Retinal pigment epithelial cell (primary cell): ENCODE results near the gene TIMM50.

Experiments used
- DNase-seq: peaks from one replicate; pipeline ENCODE4 v3.0.0-alpha.2; 2010; ENCODE audit warnings: low read depth
- H3K4me3 ChIP-seq: 2 replicates; pipeline ENCODE4 v1.5.1; 2011; ENCODE audit warnings: mild to moderate bottlenecking, low read length, control low read depth, moderate library complexity
- TF ChIP-seq, protein P1 (sequence below): conservative IDR thresholded peaks from 2 replicates; pipeline ENCODE4 v1.5.1; 2011; ENCODE audit warnings: low read depth, low read length, control low read depth, inconsistent platforms

Gene TIMM50

DNA sequence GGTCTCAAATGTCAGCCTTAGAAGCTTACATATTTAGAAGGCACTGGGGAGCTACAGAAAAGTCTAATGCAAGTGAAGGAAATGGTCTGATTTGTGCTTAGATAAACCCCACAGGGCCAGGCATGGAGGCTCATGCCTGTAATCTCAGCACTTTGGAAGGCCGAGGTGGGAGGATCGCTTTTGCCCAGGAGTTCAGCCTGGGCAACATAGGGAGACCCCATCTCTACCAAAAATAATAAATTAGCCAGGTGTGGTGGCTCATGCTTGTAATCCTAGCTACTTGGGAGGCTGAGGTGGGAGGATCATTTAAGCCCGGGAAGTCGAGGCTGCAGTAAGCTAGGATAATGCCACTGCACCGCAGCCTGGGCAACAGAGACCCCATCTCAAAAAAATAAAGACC lies 15.4 kb downstream of the TIMM50 start:
- H3K4me3 ChIP-seq = no peak overlapping the region
- TF ChIP-seq, protein P1, sequence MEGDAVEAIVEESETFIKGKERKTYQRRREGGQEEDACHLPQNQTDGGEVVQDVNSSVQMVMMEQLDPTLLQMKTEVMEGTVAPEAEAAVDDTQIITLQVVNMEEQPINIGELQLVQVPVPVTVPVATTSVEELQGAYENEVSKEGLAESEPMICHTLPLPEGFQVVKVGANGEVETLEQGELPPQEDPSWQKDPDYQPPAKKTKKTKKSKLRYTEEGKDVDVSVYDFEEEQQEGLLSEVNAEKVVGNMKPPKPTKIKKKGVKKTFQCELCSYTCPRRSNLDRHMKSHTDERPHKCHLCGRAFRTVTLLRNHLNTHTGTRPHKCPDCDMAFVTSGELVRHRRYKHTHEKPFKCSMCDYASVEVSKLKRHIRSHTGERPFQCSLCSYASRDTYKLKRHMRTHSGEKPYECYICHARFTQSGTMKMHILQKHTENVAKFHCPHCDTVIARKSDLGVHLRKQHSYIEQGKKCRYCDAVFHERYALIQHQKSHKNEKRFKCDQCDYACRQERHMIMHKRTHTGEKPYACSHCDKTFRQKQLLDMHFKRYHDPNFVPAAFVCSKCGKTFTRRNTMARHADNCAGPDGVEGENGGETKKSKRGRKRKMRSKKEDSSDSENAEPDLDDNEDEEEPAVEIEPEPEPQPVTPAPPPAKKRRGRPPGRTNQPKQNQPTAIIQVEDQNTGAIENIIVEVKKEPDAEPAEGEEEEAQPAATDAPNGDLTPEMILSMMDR = no peak
- no peak for DNase-seq

DNA sequence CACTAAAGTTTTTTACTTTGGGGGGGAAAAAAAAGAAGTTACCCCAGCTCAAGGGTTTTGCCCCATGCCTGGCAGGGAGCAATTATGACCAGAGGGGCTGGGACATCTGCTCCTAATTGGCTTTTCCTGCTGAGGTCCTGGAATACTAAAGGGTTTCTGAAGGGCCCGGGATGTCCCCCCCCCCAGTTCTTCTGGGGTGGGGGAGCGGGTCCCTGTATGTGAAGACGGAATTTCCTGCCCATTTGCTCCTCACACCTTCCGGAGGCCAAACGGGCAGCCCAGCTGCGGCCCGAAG lies 17.0 kb downstream of the TIMM50 start:
- TF ChIP-seq, protein P1 = no peak
- no peak for DNase-seq
- H3K4me3 ChIP-seq = no peak overlapping the region

DNA sequence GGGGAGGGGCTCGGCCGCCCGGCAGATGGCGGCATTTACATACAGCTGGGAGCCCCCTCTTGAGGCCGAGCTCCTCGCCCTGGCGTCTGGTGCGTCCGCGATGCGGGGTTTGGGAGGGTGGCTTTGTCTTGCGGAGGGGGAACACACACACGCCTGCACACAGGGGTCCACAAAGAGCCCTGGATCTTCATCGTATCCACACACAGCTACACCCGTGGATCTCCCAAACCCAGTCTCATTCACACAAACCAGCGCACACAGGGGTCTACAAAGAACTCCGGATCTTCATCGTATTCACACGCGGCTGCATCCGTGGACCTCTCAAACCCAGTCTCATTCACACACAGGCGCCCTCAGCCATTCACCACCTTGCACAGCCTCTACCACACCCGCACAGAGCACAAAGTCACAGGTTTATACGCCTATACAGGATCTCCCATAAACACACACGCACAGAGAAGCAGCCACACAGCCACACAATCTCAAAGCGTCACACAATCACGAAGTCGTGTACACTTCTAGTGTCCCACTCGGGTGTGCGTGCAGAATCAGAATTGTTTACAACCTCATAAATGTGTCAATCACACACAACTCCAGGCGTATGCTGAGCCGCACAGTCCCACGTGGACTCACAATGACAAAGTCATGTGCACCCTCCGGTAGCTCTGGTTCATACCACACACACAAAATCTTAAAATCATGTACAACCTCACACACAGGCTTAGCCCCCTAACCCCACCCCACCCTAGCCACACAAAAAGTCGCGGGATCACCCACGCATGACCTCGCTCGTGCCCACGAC lies 17.6 kb downstream of the TIMM50 start:
- H3K4me3 ChIP-seq = peak overlapping the region; percentile 20
- TF ChIP-seq, protein P1 = peak; percentile 45
- no peak for DNase-seq

DNA sequence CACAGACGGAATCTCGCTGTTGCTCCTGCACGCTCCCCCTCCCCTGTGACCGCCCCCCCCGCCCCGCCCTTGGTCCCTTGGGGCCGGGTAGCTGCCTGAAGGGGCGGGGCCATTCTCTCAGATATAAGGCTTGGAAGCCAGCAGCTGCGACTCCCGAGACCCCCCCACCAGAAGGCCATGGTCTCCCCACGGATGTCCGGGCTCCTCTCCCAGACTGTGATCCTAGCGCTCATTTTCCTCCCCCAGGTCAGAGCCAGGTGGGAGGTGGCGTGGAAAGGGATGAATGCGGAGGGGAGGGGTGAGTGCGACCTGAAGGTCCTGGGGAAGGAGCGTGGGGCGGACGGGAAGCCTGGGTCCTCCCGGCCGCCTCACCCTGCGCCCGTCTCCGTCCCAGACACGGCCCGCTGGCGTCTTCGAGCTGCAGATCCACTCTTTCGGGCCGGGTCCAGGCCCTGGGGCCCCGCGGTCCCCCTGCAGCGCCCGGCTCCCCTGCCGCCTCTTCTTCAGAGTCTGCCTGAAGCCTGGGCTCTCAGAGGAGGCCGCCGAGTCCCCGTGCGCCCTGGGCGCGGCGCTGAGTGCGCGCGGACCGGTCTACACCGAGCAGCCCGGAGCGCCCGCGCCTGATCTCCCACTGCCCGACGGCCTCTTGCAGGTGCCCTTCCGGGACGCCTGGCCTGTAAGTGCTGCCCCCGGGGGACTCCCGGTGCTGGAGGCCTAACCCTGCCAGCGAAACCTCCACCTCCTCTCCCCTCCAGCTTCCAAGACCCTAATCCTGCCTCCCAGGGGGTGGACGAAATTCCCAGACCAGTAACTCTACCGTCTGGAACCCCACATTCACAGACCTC lies 18.4 kb downstream of the TIMM50 start, which contains the start of gene DLL3:
Gene DLL3, plus strand, starts transcription at position 150 of the 845 bp plus-strand sequence. Its CDS starts 28 bp downstream, at position 178.
- TF ChIP-seq, protein P1 = no peak
- peak within 1 kb of the TSS; percentile 20 for H3K4me3 ChIP-seq
- DNase-seq = no peak

DNA sequence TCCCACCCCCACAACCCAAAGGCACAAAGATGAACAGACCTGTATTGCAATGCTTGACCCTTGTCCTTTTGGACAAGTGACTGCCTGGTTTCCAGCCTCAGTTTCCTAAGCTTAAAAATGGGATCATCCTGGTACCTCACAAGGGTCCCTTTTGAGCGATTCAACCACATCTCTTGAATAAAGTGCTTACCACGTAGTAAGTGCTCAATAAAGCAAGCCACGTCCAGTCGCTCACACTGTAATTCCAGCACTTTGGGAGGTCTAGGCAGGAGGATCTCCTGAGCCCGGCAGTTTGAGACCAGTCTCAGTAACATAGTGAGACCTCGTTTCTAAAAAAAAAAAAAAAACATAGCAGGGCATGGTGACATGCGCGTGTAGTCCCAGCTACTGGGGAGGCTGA lies 19.3 kb downstream of the TIMM50 start:
- H3K4me3 ChIP-seq = no peak overlapping the region
- TF ChIP-seq, protein P1 = no peak
- no peak for DNase-seq

DNA sequence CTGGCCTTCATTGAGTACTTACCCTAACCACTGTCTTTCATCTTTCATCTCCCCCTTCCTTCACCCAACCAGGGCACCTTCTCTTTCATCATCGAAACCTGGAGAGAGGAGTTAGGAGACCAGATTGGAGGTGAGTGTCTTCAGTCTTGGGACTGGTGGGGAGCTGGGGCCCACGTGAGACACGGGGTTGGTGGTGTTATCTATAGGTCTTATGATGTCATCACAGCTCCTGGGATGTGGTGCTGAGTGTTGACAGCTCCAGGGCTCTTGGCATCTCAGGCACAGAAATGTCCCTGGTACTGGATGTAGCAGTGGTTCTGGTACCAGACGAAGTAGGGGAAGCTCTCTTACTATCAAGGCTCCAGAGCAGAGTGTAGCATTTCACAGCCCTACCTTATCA lies 19.9 kb downstream of the TIMM50 start:
- TF ChIP-seq, protein P1 = no peak
- no peak for DNase-seq
- no peak overlapping the region for H3K4me3 ChIP-seq
